GM18873 (cell line): ENCODE data around the gene CD86.
"Not testable (repeated sequence)": the region's sequence is repeated elsewhere in the genome, so short reads cannot be mapped to it uniquely, and the experiment has no call there.

Experiments used
- ATAC-seq: cut with Tn5 transposase; IDR thresholded peaks from one replicate; pipeline ENCODE4 v1.9.1; 2021; ENCODE audit warnings: mild to moderate bottlenecking, moderate library complexity, moderate number of reproducible peaks; ENCODE audit not compliant: unreplicated experiment, low FRiP score

Gene CD86

GRCh38 chr3:122146466-122146865 lies 91.3 kb downstream of the CD86 start:
- ATAC-seq, result peak; percentile 62

GRCh38 chr3:122148941-122149627 lies 93.9 kb downstream of the CD86 start:
- ATAC-seq, result no peak

- ATAC-seq, result no peak
Measured at GRCh38 chr3:122151480-122151879, 96.3 kb downstream of the CD86 start.

GRCh38 chr3:122164983-122165382 lies 109.8 kb downstream of the CD86 start:
- not testable (repeated sequence) for ATAC-seq

- no peak for ATAC-seq
Measured at GRCh38 chr3:122167630-122168029, 112.5 kb downstream of the CD86 start.

- no peak for ATAC-seq
Measured at GRCh38 chr3:122168044-122168443, 112.9 kb downstream of the CD86 start.

- no peak for ATAC-seq
Measured at GRCh38 chr3:122169911-122170310, 114.7 kb downstream of the CD86 start.
